Skeletal muscle cell (primary cell): ENCODE measurements around the gene GATAD1.
"Not testable (repeated sequence)": the region's sequence is repeated elsewhere in the genome, so short reads cannot be mapped to it uniquely, and the experiment has no call there.

Experiments used
- DNase-seq: peaks from one replicate; pipeline ENCODE4 v3.0.0-alpha.2; 2010; ENCODE audit warnings: low read depth
- H3K4me3 ChIP-seq: 2 replicates; pipeline ENCODE4 v1.5.1; 2011; ENCODE audit warnings: low read depth, mild to moderate bottlenecking, control low read depth, low read length, moderate library complexity

Gene GATAD1

GRCh38 chr7:92478095-92478494, 30.8 kb downstream of the GATAD1 start:
- no peak overlapping the region for H3K4me3 ChIP-seq
- no peak for DNase-seq

GRCh38 chr7:92478711-92479110, 31.4 kb downstream of the GATAD1 start:
- no peak for DNase-seq
- H3K4me3 ChIP-seq, result no peak overlapping the region

- DNase-seq, H3K4me3 ChIP-seq: not testable (repeated sequence)
Measured at GRCh38 chr7:92479146-92479545, 31.9 kb downstream of the GATAD1 start.

GRCh38 chr7:92483624-92484023, 36.3 kb downstream of the GATAD1 start:
- not testable (repeated sequence) for H3K4me3 ChIP-seq, DNase-seq

GRCh38 chr7:92484226-92484625, 36.9 kb downstream of the GATAD1 start:
- not testable (repeated sequence) for H3K4me3 ChIP-seq, DNase-seq

- no peak overlapping the region for H3K4me3 ChIP-seq
- no peak for DNase-seq
Measured at GRCh38 chr7:92485267-92485892, 38.1 kb downstream of the GATAD1 start.

- DNase-seq, result no peak
- no peak overlapping the region for H3K4me3 ChIP-seq
Measured at GRCh38 chr7:92485974-92486373, 38.7 kb downstream of the GATAD1 start.

GRCh38 chr7:92487804-92488203, 40.5 kb downstream of the GATAD1 start:
- DNase-seq, result no peak

GRCh38 chr7:92489634-92490033, 42.4 kb downstream of the GATAD1 start:
- H3K4me3 ChIP-seq, result no peak overlapping the region
- no peak for DNase-seq

More at GRCh38 chr7:92487804-92488203, 40.5 kb downstream of the GATAD1 start:
- H3K4me3 ChIP-seq, result no peak overlapping the region

- peak; percentile 9 for DNase-seq
- no peak overlapping the region for H3K4me3 ChIP-seq
Measured at GRCh38 chr7:92496876-92497275, 49.6 kb downstream of the GATAD1 start.

GRCh38 chr7:92498557-92498956, 51.3 kb downstream of the GATAD1 start:
- no peak overlapping the region for H3K4me3 ChIP-seq
- DNase-seq, result no peak

GRCh38 chr7:92503767-92504166, 56.5 kb downstream of the GATAD1 start:
- no peak for DNase-seq
- no peak overlapping the region for H3K4me3 ChIP-seq

- DNase-seq, result no peak
- no peak overlapping the region for H3K4me3 ChIP-seq
Measured at GRCh38 chr7:92504563-92504962, 57.3 kb downstream of the GATAD1 start.

- no peak for DNase-seq
Measured at GRCh38 chr7:92506363-92506762, 59.1 kb downstream of the GATAD1 start.

GRCh38 chr7:92508946-92509345, 61.7 kb downstream of the GATAD1 start:
- no peak for DNase-seq
- H3K4me3 ChIP-seq, result no peak overlapping the region

More at GRCh38 chr7:92506363-92506762, 59.1 kb downstream of the GATAD1 start:
- no peak overlapping the region for H3K4me3 ChIP-seq
